ENCODE results near the gene NUCB2. TPM values are rescaled to one million over a fixed set of nuclear protein-coding genes. Genes with fewer than 3 reads are reported as not detected.

The NUCB2 gene
- polyA plus RNA-seq, 3 donors = 8.6 to 41.3 (median 31.4) TPM

DNA sequence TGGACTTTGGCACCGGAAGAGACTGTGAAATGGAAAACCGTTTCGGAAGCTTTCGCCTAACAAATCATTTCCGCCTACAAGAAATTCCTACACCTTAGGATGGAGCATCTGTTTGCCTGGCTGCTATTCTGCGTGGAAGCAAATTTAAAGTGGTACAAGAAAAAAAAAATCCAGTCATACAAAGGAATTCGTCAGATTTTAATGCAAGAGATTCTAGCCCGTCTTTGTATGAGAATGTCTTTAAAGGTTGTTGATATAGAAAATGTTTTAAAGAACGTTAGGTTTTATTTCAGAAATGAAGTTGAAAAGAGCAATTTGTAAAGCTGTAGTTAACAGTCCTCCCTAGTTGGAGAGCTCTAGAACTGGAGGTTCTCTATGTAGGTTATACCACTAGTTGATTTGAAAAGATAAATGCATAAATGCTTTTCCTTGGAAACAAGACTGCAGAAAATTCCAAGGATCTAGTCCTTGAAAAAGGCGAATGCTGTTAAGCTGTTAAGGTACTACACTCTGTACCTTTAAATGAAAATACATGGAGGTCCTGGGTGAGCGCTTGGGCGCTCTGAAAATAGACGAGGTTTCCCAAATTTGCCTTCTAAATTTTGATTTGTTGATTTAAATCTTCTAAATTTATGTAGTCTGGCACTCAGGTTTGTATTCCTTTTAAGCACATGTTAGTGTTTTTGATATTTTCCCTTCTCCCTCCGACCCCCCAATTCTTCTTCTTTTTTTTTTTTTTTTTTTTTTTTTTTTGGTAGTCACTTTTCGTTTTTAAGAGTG is 77.5 kb downstream of the NUCB2 start:
- Mint-ChIP-seq H3K9me3 (peaks cover 0 to 8% (median 3%) of the 10 kb centered on the region in 7 donors), H3K4me3 (peak overlapping the region; percentile 94 to 96), H3K4me1 (peaks cover 29% of the 10 kb centered on the region), H3K36me3 (peaks cover 0 to 2% of the 10 kb centered on the region in 2 donors), H3K27me3 (ENCODE audit: low read depth in 3 of 3) (peaks cover 4 to 26% (median 13%) of the 10 kb centered on the region in 3 donors), H3K27ac (peak overlapping the region in 3 of 7 donors; percentile 77 to 83 (median 81))
- Histone ChIP-seq H3K4me2 (replicated peaks; ENCODE audit: extremely low read depth, low read length, poor library complexity, severe bottlenecking) (peak overlapping the region; percentile 75), H3K9me3 (replicated peaks in 1 of 2; ENCODE audit: control insufficient read depth in 1 of 2, insufficient read depth in 1 of 2, low read length in 2 of 2) (no peaks in the 10 kb centered on the region), H3K9ac (ENCODE audit: insufficient read depth, low read length, poor library complexity, severe bottlenecking) (peak overlapping the region; percentile 68), H4K20me1 (ENCODE audit: insufficient read depth, low read length) (no peaks in the 10 kb centered on the region), H3K79me2 (ENCODE audit: insufficient read depth, low read length) (no peaks in the 10 kb centered on the region), H3K27me3 (ENCODE audit: control insufficient read depth in 2 of 2, insufficient read depth in 2 of 2, low read length in 2 of 2) (peaks cover 0 to 11% of the 10 kb centered on the region in 2 donors), H3K4me3 (replicated peaks in 1 of 3; ENCODE audit: low read depth in 2 of 3, low read length in 3 of 3) (peak overlapping the region; percentile 52 to 73 (median 60)), H3K27ac (ENCODE audit: low read depth in 1 of 2, low read length in 2 of 2) (peak overlapping the region in 1 of 2 donors; percentile 64), H2AFZ (ENCODE audit: insufficient read depth, low read depth, low read length, poor library complexity, severe bottlenecking) (peak overlapping the region; percentile 84), H3K36me3 (replicated peaks in 1 of 2; ENCODE audit: control insufficient read depth in 1 of 2, insufficient read depth in 2 of 2, low read length in 2 of 2) (no peaks in the 10 kb centered on the region), H3K4me1 (ENCODE audit: control insufficient read depth in 1 of 2, insufficient read depth in 2 of 2, low read length in 2 of 2) (peaks cover 27 to 34% of the 10 kb centered on the region in 2 donors)
- DNase-seq = no peak
- TF ChIP-seq, protein P1, sequence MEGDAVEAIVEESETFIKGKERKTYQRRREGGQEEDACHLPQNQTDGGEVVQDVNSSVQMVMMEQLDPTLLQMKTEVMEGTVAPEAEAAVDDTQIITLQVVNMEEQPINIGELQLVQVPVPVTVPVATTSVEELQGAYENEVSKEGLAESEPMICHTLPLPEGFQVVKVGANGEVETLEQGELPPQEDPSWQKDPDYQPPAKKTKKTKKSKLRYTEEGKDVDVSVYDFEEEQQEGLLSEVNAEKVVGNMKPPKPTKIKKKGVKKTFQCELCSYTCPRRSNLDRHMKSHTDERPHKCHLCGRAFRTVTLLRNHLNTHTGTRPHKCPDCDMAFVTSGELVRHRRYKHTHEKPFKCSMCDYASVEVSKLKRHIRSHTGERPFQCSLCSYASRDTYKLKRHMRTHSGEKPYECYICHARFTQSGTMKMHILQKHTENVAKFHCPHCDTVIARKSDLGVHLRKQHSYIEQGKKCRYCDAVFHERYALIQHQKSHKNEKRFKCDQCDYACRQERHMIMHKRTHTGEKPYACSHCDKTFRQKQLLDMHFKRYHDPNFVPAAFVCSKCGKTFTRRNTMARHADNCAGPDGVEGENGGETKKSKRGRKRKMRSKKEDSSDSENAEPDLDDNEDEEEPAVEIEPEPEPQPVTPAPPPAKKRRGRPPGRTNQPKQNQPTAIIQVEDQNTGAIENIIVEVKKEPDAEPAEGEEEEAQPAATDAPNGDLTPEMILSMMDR (IDR thresholded peaks at IDR 0.05) = no peak
- 22% methylated on average over 3 of the region's 15 CpGs for WGBS (ENCODE audit: insufficient coverage)
- intact Hi-C loops (cut with micrococcal nuclease) = loop anchor here (5.0 to 10.0 kb wide), 3 partner anchors 77 to 139 kb away; partner anchors contain the start of gene NUCB2 (in 1 of the 2)

DNA sequence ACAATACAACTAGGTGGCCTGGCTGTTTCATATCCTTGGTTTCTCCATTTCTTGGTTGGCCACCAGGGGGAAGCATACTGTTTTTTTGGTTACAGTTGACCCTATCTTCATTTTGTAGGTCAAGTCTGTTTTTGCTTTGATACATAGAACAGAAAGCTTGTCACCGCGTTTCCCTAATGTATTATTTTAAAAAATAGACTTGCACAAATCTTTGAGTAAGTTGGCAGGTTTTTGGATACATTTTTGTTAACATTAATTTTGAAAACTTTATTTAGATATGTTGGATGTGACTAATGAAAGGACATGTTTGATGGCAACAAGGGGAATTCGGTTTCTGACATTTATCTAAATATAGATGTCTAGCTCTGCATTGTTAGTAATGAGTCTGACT is 78.1 kb downstream of the NUCB2 start:
- intact Hi-C loops (cut with micrococcal nuclease) = loop anchor here (5.0 to 10.0 kb wide), 3 partner anchors 77 to 140 kb away; partner anchors contain the start of gene NUCB2 (in 1 of the 2)
- peak overlapping the region; percentile 75 for H3K4me2 ChIP-seq (replicated peaks; ENCODE audit: extremely low read depth, low read length, poor library complexity, severe bottlenecking)
- Mint-ChIP-seq H3K9me3 (peaks cover 0 to 9% (median 4%) of the 10 kb centered on the region in 7 donors), H3K4me3 (peak overlapping the region; percentile 57 to 94), H3K4me1 (peaks cover 29% of the 10 kb centered on the region), H3K27me3 (ENCODE audit: low read depth in 3 of 3) (peaks cover 4 to 26% (median 13%) of the 10 kb centered on the region in 3 donors), H3K27ac (no peak overlapping the region), H3K36me3 (peaks cover 2 to 3% of the 10 kb centered on the region in 2 donors)
- no peak overlapping the region for H2AFZ ChIP-seq (ENCODE audit: insufficient read depth, low read depth, low read length, poor library complexity, severe bottlenecking)
- H3K36me3 ChIP-seq (replicated peaks in 1 of 2; ENCODE audit: control insufficient read depth in 1 of 2, insufficient read depth in 2 of 2, low read length in 2 of 2) = no peaks in the 10 kb centered on the region
- peak; percentile 64 to 76 (median 72) for DNase-seq
- H3K4me3 ChIP-seq (replicated peaks in 1 of 3; ENCODE audit: low read depth in 2 of 3, low read length in 3 of 3) = peak overlapping the region in 1 of 3 experiments; percentile 73
- H3K27ac ChIP-seq (ENCODE audit: low read depth in 1 of 2, low read length in 2 of 2) = no peak overlapping the region
- 83% methylated on average over 1 of the region's 3 CpGs for WGBS (ENCODE audit: insufficient coverage)
- H3K9me3 ChIP-seq (replicated peaks in 1 of 2; ENCODE audit: control insufficient read depth in 1 of 2, insufficient read depth in 1 of 2, low read length in 2 of 2) = no peaks in the 10 kb centered on the region
- no peak overlapping the region for H3K9ac ChIP-seq (ENCODE audit: insufficient read depth, low read length, poor library complexity, severe bottlenecking)
- H3K4me1 ChIP-seq (ENCODE audit: control insufficient read depth in 1 of 2, insufficient read depth in 2 of 2, low read length in 2 of 2) = peaks cover 27 to 34% of the 10 kb centered on the region in 2 donors
- TF ChIP-seq, protein P1 (IDR thresholded peaks at IDR 0.05) = peak; percentile 80
- no peaks in the 10 kb centered on the region for H4K20me1 ChIP-seq (ENCODE audit: insufficient read depth, low read length)
- H3K79me2 ChIP-seq (ENCODE audit: insufficient read depth, low read length) = no peaks in the 10 kb centered on the region
- peaks cover 0 to 11% of the 10 kb centered on the region in 2 donors for H3K27me3 ChIP-seq (ENCODE audit: control insufficient read depth in 2 of 2, insufficient read depth in 2 of 2, low read length in 2 of 2)

Measured in CD14-positive monocyte (primary cell).